GM12878 (cell line): ENCODE results near the gene TDRD12. TPM values are rescaled to one million over a fixed set of nuclear protein-coding genes. Genes with fewer than 3 reads are reported as not detected.
A peak's percentile ranks its signal among the peaks of the same experiment; 100 is the strongest.
"Not testable (repeated sequence)": the region's sequence is repeated elsewhere in the genome, so short reads cannot be mapped to it uniquely, and the experiment has no call there.

Source experiments
- ATAC-seq: fragments of 200-7000 bp; cut with Tn5 transposase; 3 replicates; pipeline ENCODE4 v1.9.1; 2020; ENCODE audit warnings: mild to moderate bottlenecking, moderate library complexity
- BruUV-seq: library from RNA; stranded (reverse); fragments of 400-500 nt; replicated peaks from 2 replicates; lab custom pipeline; 2021; lab: Mats Ljungman, UMichigan
- CTCF ChIA-PET: fragments of 300-600 bp; sonication (Branson Sonifier 250); formaldehyde crosslinking; extraction: SDS; loops from one replicate; lab custom pipeline; 2021; ENCODE audit warnings: inconsistent platforms; lab: Yijun Ruan, JAX
- POLR2A ChIA-PET: fragments of 350-600 bp; formaldehyde crosslinking; extraction: SDS; loops from one replicate; lab custom pipeline; 2021; ENCODE audit warnings: inconsistent platforms; lab: Charles Lee
- RAD21 ChIA-PET: fragments of 300-600 bp; sonication (Branson Sonifier 250); formaldehyde crosslinking; loops from one replicate; lab custom pipeline; 2023; ENCODE audit warnings: antibody characterized with exemption; ENCODE audit not compliant: unreplicated experiment; lab: Charles Lee
- SMC1A ChIA-PET: fragments of 300-600 bp; sonication (Branson Sonifier 250); formaldehyde crosslinking; loops from one replicate; lab custom pipeline; 2023; ENCODE audit not compliant: unreplicated experiment, uncharacterized antibody; lab: Charles Lee
- DNase-seq: peaks from one replicate; pipeline ENCODE4 v3.0.0-alpha.2; 2011; ENCODE audit warnings: low read depth, low spot score
- FAIRE-seq: peaks from 3 replicates; lab custom pipeline; 2011; peaks lifted over from hg19 to GRCh38; lab: Jason Lieb, UNC
- H2AFZ ChIP-seq: 2 replicates; pipeline ENCODE4 v1.6.0; 2011; ENCODE audit warnings: low read depth, low read length, control low read depth; ENCODE audit not compliant: control insufficient read depth
- H3K27ac ChIP-seq: 2 replicates; pipeline ENCODE4 v1.5.1; 2011; ENCODE audit warnings: control low read depth; ENCODE audit not compliant: control insufficient read depth, insufficient read depth
- H3K27me3 ChIP-seq, 2 experiments: replicated peaks in 1 of 2; 2 replicates each; pipeline versions ENCODE4 v1.6.0 to v1.6.1; 2011; ENCODE audit warnings: low read length in 1 of 2; ENCODE audit not compliant: control insufficient read depth in 2 of 2, insufficient read depth in 2 of 2
- H3K36me3 ChIP-seq, 2 experiments: 2 replicates each; pipeline ENCODE4 v1.5.1; 2011; ENCODE audit warnings: low read length in 1 of 2; ENCODE audit not compliant: control insufficient read depth in 2 of 2, insufficient read depth in 2 of 2
- H3K4me1 ChIP-seq: 2 replicates; pipeline ENCODE4 v1.6.1; 2011; ENCODE audit warnings: mild to moderate bottlenecking, low read length, moderate library complexity, mixed read lengths; ENCODE audit not compliant: control insufficient read depth, insufficient read depth
- H3K4me2 ChIP-seq: 2 replicates; pipeline ENCODE4 v1.6.0; 2011; ENCODE audit warnings: control low read depth; ENCODE audit not compliant: control insufficient read depth, insufficient read depth
- H3K4me3 ChIP-seq: fragments of 200-600 bp; sonication (generic); 2 replicates; pipeline ENCODE4 v1.5.1; 2016
- H3K79me2 ChIP-seq: 2 replicates; pipeline ENCODE4 v1.6.0; 2011; ENCODE audit warnings: low read length; ENCODE audit not compliant: control insufficient read depth, insufficient read depth
- H3K9ac ChIP-seq: 2 replicates; pipeline ENCODE4 v1.8.0; 2011; ENCODE audit warnings: low read length, control low read depth, mixed read lengths; ENCODE audit not compliant: control insufficient read depth, insufficient read depth
- H3K9me3 ChIP-seq: replicated peaks from 3 replicates; pipeline ENCODE4 v1.5.1; 2011; ENCODE audit warnings: mild to moderate bottlenecking, low read length; ENCODE audit not compliant: control insufficient read depth, insufficient read depth
- H4K20me1 ChIP-seq: 2 replicates; pipeline ENCODE4 v1.6.0; 2011; ENCODE audit not compliant: control insufficient read depth, insufficient read depth
- CBFB ChIP-seq: IDR thresholded peaks from 2 replicates; pipeline ENCODE4 v1.6.1; 2016; ENCODE audit warnings: antibody characterized with exemption, low read depth
- IKZF2 ChIP-seq, 2 experiments: fragments of 450-650 bp; IDR thresholded peaks; 2 replicates each; pipeline ENCODE4 v1.6.1; 2017; ENCODE audit warnings: mild to moderate bottlenecking in 2 of 2, moderate library complexity in 2 of 2
- NFYB ChIP-seq: IDR thresholded peaks from 2 replicates; pipeline ENCODE4 v1.6.1; 2011; ENCODE audit warnings: low read depth, mild to moderate bottlenecking, low read length, improper control_type of control experiment, moderate library complexity; ENCODE audit not compliant: insufficient read depth
- PML ChIP-seq: IDR thresholded peaks from 2 replicates; pipeline ENCODE4 v1.6.1; 2012; ENCODE audit warnings: low read length, inconsistent platforms
- POLR2A ChIP-seq: IDR thresholded peaks from 2 replicates; pipeline ENCODE4 v1.6.1; 2011; ENCODE audit warnings: low read depth, mild to moderate bottlenecking, low read length
- POLR2AphosphoS5 ChIP-seq: IDR thresholded peaks from 2 replicates; pipeline ENCODE4 v1.6.1; 2011; ENCODE audit warnings: mild to moderate bottlenecking, low read length, inconsistent platforms
- POU2F2 ChIP-seq: IDR thresholded peaks from 3 replicates; pipeline ENCODE4 v1.6.1; 2011; ENCODE audit warnings: low read depth, mild to moderate bottlenecking, low read length, borderline replicate concordance
- RUNX3 ChIP-seq: IDR thresholded peaks from 2 replicates; pipeline ENCODE4 v1.6.1; 2012; ENCODE audit warnings: low read length, inconsistent platforms
- SMARCA5 ChIP-seq: fragments of 450-650 bp; IDR thresholded peaks from 2 replicates; pipeline ENCODE4 v1.6.1; 2017; ENCODE audit warnings: mild to moderate bottlenecking
- SP1 ChIP-seq: IDR thresholded peaks from one replicate; pipeline ENCODE4 v1.6.1; 2011; ENCODE audit warnings: low read depth, low read length
- SRF ChIP-seq, 2 experiments: IDR thresholded peaks; 2 replicates each; pipeline ENCODE4 v1.6.1; 2011; ENCODE audit warnings: low read depth in 2 of 2, low read length in 2 of 2, mild to moderate bottlenecking in 1 of 2, moderate library complexity in 1 of 2
- TAF1 ChIP-seq: IDR thresholded peaks from 2 replicates; pipeline ENCODE4 v1.6.1; 2011; ENCODE audit warnings: mild to moderate bottlenecking, low read depth, low read length, borderline replicate concordance
- ZBTB33 ChIP-seq: fragments of 450-650 bp; IDR thresholded peaks from 2 replicates; pipeline ENCODE4 v1.6.1; 2017; ENCODE audit warnings: mild to moderate bottlenecking
- WGBS: methylation state at CpG from one replicate; pipeline ENCODE4 v1.1.6; 2016; ENCODE audit warnings: low lambda C conversion rate; ENCODE audit not compliant: insufficient replicate concordance, insufficient coverage; ENCODE audit errors: missing lambda C conversion rate; 5-methylcytosine and 5-hydroxymethylcytosine counted together
- in situ Hi-C: fragments of 300-500 bp; cut with MboI; formaldehyde crosslinking; loops from 9 replicates; pipeline ENCODE4 v1.14.3; 2018; ENCODE audit warnings: mixed read lengths
- intact Hi-C: fragments of 100-400 bp; cut with micrococcal nuclease; formaldehyde crosslinking; loops from one replicate; pipeline ENCODE4 v1.14.2; 2022; ENCODE audit not compliant: unreplicated experiment
- polyA plus RNA-seq, 11 experiments: library from polyadenylated mRNA; depleted of rRNA in 4 of 11; unstranded in 6 of 11; stranded (reverse) in 5 of 11; fragments of >200 nt; fragmentation: Nextera tagmentation in 4 of 11; fragmentation: Illumina TruSeq in 1 of 11; extraction: Ambion mirVana in 4 of 11; extraction: Trizol in 1 of 11; gene quantifications; 1 replicate in 1 of 11; 2 replicates in 10 of 11; pipeline versions ENCODE4 v1.2.1 to v1.2.3, GENCODE V29; 2011 to 2016; ENCODE audit warnings: inconsistent platforms in 2 of 11, missing spikeins in 2 of 11, low read depth in 1 of 11
- total RNA-seq, 4 experiments: library from RNA; depleted of rRNA in 3 of 4; stranded (reverse); fragments of >200 nt in 3 of 4; fragmentation: Illumina TruSeq in 1 of 4; extraction: Trizol in 1 of 4; gene quantifications; 2 replicates each; pipeline versions ENCODE4 v1.2.1 to v1.2.3, GENCODE V29; 2013 to 2021
- TF ChIP-seq, protein P1 (sequence below): fragments of 450-650 bp; IDR thresholded peaks from 2 replicates; pipeline ENCODE4 v1.6.1; 2016; ENCODE audit warnings: mild to moderate bottlenecking

TDRD12 gene
- total and polyA plus RNA-seq, 10 of the 15 experiments (the other 5 are each of a cell fraction or from before 2014, with no cell fraction given) = 0.08 to 0.15 TPM; not detected in 8

- intact Hi-C loops = loop anchor here (2.0 to 5.0 kb wide), 3 partner anchors 113 to 291 kb away; partner anchors contain the start of genes CEP89, FAAP24 and PDCD5
- H2AFZ ChIP-seq, in situ Hi-C loops, FAIRE-seq, H3K4me1 ChIP-seq, SMC1A ChIA-PET, H3K36me3 ChIP-seq, H3K9me3 ChIP-seq, H3K27me3 ChIP-seq, H4K20me1 ChIP-seq, DNase-seq, BruUV-seq: not testable (repeated sequence)
- 85% methylated on average over 20 of the region's 20 CpGs for WGBS
- POLR2A ChIA-PET = interaction anchor here (0.7 kb wide), 1 partner anchor 12 kb away, joined by 6 read pairs; no protein-coding TSS in a partner anchor
- RAD21 ChIA-PET = interaction anchor here (0.8 kb wide), 1 partner anchor 55 kb away, joined by 3 read pairs; no protein-coding TSS in a partner anchor
- Histone ChIP-seq H3K4me3 (peak overlapping the region; percentile 79), H3K4me2 (peak overlapping the region; percentile 97), H3K79me2 (peaks cover 46% of the 10 kb centered on the region), H3K9ac (peak overlapping the region; percentile 78), H3K27ac (peak overlapping the region; percentile 69; the same call in 1 of the 2 replicates)
- TF ChIP-seq, protein P1, sequence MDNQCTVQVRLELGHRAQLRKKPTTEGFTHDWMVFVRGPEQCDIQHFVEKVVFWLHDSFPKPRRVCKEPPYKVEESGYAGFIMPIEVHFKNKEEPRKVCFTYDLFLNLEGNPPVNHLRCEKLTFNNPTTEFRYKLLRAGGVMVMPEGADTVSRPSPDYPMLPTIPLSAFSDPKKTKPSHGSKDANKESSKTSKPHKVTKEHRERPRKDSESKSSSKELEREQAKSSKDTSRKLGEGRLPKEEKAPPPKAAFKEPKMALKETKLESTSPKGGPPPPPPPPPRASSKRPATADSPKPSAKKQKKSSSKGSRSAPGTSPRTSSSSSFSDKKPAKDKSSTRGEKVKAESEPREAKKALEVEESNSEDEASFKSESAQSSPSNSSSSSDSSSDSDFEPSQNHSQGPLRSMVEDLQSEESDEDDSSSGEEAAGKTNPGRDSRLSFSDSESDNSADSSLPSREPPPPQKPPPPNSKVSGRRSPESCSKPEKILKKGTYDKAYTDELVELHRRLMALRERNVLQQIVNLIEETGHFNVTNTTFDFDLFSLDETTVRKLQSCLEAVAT = peak; percentile 96
- TF ChIP-seq TAF1 = peak; percentile 44; the same call in 1 of the 2 replicates
- TF ChIP-seq CBFB = peak; percentile 47; the same call in 1 of the 2 replicates
- TF ChIP-seq POLR2AphosphoS5 = peak; percentile 92
- peak; percentile 57 for TF ChIP-seq SP1
- 0 out of 2 replicates have a peak, but pooled peaks have one; percentile 40 for TF ChIP-seq SMARCA5
- TF ChIP-seq RUNX3 = peak; percentile 41; the same call in 1 of the 2 replicates
- TF ChIP-seq IKZF2 (IDR thresholded peaks at IDR 0.05) = peak in 1 of 2 experiments; percentile 41; a peak in 1 of 4 replicates
- peak in 1 of 2 experiments; percentile 46; a peak in 1 of 4 replicates for TF ChIP-seq SRF (IDR thresholded peaks at IDR 0.05; ENCODE audit: low read depth in 2 of 2, low read length in 2 of 2)
- peak; percentile 57 for TF ChIP-seq POLR2A
- TF ChIP-seq ZBTB33 = peak; percentile 65; the same call in 1 of the 2 replicates
- TF ChIP-seq PML = 0 out of 2 replicates have a peak, but pooled peaks have one; percentile 28
- TF ChIP-seq NFYB = peak; percentile 93
- TF ChIP-seq POU2F2 = peak; percentile 39; the same call in 1 of the 3 replicates
- peak; percentile 24 for ATAC-seq
- CTCF ChIA-PET = interaction anchor here (1.6 kb wide), 1 partner anchor 25 kb away, joined by 5 read pairs; no protein-coding TSS in a partner anchor
These were observed 26.1 kb upstream of the TDRD12 start for GRCh38 chr19:32693151-32694108.

DNA sequence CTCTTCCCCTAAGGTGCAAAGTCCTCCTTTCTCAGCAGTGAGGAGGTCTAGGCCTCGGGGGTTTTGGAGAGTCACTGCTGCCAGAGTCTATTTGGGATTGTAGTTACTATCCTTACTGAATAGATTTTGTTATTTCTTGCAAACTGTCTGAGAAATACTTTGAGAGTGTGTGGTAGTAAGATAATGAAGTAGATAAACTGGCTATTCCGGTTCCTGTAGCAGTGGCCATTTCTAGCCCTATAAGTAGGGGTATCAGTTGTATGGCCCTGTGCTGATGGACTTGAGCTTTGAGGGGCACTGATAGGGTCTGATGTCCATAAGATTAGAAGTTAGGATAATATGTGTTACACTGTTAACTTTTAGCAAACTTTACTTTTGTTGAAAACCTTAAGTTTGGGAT lies 25.3 kb upstream of the TDRD12 start:
- H3K27me3 ChIP-seq, H3K9ac ChIP-seq, H2AFZ ChIP-seq, H3K4me1 ChIP-seq, POLR2A ChIA-PET, SMC1A ChIA-PET, ATAC-seq, H3K27ac ChIP-seq, in situ Hi-C loops, H3K9me3 ChIP-seq, FAIRE-seq, H3K36me3 ChIP-seq, H4K20me1 ChIP-seq, DNase-seq, BruUV-seq, CTCF ChIA-PET, RAD21 ChIA-PET: not testable (repeated sequence)
- peak overlapping the region; percentile 79 for H3K4me3 ChIP-seq
- 97% methylated on average over 2 of the region's 2 CpGs for WGBS
- peak overlapping the region; percentile 97 for H3K4me2 ChIP-seq
- H3K79me2 ChIP-seq = peaks cover 46% of the 10 kb centered on the region
- intact Hi-C loops = loop anchor here (5.0 kb wide), 2 partner anchors 278 to 292 kb away; partner anchors contain the start of genes CEP89 and FAAP24
